8988T (cell line): Measurements from ENCODE around the gene UBASH3B.

ENCODE experiments used
- DNase-seq: peaks from one replicate; pipeline ENCODE4 v3.0.0; 2011

The UBASH3B gene

DNA sequence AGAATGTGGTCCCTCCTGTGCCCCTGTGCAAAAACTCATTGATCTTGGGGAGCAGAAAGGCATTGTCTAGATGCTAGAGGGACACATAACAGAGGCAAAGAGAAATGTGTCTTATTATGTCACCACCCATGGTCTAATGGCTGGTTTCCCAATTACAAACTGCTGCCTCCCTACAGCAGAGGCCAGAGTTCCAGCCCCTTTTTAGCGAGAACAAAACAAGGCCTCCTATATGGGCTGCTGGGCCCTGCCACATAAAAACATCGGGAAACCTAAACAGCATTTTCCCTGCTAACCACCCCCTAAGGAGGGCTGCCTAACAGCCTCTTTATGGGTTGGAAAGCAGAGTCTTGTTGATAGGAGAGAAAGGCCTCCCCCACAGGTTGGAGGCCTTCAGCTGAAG, 107.6 kb downstream of the UBASH3B start:
- DNase-seq, result no peak

DNA sequence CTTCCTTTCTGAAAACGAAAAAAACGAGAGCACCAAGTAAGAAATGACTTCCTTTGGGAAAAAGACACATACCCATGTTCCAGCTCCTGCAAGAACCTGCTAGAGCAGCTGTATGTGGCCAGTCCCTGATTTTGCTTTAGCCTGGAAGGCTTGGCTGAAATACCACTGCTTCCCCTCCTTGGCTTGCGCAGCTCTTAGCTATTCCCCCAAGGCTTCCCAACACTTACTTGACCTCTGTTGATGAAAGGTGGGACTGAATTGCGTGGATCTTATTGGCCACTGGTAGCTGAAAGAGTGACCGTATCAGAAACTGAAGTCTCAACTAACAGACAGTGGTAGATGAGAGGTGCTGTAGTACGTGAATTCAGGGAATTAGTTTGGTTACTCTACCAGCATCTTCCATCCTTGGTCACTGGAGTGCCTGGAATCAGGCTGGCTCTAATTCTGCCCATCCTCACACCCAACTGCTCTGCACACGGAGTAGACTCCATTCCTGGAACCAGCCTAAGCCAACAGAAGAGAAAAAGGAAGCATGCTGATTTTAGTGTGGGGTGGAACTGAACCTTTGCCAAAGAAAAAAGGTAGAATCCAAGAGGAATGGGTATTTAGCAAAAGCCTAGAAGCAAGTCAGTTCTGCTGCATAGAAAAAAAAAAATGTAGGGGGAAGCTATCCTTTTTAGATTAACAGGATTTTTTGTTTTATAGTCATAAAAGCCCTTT, 109.0 kb downstream of the UBASH3B start:
- DNase-seq, result no peak

DNA sequence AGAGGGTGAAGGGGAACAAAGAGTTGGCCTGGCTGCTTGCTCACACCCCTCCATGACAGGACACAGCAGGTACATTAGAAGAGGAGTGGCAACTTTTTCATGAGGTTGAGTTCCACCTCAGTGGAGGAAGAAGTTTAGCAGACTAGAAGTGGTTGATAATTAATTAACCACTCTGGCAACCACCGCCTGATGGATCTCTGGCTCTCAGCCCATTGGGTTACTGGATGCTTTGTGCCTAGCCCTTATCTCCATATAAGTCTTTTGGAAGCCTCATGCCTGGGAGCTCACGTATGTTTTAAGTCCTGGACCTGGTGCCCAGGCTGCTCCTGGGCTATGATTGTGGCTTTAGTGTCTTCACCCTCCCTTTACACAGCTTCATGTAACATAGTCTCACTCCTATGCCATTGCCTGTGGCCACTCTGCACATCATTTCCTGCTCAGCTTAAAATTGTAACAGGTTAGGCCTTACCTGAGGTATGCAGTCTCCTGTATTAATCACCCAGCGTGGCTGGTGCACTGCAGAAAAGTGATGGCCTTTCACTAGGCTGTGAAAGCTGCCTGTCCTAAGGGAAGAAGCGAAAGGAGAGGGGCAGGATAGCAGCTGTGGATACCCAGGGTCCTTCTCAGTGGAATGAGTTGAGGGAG, 110.1 kb downstream of the UBASH3B start:
- no peak for DNase-seq

DNA sequence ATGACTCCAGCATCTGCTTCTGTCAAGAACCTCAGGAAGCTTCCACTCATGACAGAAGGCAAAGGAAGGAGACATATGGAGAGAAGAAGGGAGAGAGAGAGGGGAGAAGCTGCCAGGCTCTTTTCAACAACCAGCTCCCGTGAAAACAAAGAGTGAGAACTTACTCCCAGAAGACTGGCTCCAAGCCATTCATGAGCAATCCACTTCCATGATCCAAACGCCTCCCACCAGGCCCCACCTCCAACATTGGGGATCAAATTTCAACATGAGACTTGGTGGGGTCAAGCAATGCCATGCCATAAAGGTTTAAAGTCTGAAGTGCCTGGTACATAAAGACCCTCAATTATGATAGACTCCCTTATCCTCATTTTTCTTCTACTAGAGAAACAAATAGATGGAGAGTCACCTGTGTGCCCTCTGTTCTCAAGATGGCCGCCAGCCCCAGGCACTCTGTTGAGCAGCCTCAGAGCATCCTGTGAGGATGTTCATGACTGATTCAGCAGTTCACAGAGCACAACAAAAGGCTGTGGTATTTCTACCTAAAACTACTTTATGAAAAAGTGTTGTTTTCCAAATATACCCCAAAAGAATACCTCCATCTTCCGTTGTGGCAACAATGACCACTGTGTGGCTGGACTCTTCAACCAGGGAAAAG, 113.7 kb downstream of the UBASH3B start:
- no peak for DNase-seq

DNA sequence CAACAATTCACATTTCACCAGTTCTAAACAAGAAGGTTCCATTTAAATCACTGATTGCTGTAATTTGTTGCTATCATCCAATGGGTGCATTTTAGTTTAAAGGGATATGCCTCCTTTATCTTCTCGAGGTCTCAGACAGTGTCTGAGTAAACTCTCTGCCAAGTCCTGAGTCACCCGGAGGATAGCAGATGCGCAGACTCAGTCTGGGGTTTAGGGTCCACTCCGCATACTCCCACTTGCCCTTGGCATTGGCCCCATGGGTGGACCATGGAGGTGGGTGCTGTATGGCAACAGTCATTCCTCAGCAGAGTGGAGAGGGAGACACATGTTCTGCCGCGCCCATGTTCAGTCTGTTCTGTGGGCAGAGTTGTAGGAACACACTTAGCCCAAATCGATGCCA, 117.4 kb downstream of the UBASH3B start:
- no peak for DNase-seq

DNA sequence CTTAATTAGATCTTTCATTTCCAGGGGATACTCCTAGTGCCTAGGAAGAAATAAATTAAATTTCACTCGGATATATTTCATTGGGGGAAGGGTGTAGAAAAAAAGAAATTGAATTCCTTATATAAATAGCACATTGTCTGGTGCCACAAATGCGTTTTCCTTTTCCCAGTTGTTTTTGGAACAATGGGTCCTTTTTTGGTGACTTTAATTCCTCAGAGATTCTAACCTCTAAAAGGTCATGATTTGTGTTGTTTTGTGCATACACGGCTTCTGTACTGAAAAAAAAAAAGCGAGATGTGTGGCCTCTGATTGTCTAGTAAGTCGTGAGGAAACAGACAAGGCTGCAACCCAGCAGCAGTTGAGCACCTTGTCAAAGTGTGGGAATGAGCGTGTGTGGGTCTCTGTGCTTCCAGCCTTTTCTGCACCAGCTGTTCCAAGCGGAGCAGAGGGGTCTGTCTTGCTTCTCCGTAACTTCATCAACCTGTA, 118.3 kb downstream of the UBASH3B start:
- no peak for DNase-seq

GRCh38 chr11:122775675-122776271, 120.3 kb downstream of the UBASH3B start:
- DNase-seq, result no peak

DNA sequence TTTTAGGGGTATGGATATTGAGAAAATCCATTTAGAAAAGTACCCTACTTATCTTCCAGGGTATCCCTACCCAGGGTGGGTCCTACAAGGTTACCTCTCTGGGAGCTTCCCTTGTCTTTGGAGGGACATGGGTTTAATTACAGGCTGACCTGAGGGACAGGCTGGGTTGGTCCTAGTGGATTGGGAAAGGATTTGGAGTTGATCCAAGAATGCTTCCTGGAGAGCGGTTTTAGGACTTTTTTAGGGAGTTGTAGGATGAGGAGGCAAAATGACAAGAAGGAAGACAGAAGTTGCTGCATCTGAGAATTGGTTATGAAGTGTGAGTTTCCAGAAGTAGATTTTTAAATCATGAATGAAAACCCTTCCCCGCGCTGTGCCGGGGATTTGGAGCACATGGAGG, 121.0 kb downstream of the UBASH3B start:
- DNase-seq, result no peak

GRCh38 chr11:122777343-122777742, 121.8 kb downstream of the UBASH3B start:
- DNase-seq, result no peak

DNA sequence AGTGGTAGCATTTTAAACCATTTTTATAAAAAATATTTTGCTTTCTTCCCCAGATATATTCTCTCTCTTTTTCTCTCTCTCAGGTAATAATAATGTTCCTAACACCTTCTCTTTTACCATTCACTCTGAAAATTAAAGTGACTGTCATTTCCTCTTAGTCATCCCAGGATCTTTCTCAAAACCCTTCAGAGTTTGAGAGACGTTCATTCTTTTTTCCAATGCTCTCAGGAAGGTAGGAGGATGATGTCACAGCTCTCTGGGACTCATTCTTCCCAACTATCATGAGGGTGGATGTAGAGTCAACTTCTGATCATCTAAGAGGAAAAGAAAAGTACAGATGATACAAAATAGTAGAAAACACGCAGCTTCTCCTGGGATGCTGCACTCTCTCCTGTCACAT, 122.6 kb downstream of the UBASH3B start:
- peak; percentile 38 for DNase-seq

GRCh38 chr11:122779047-122779629, 123.6 kb downstream of the UBASH3B start:
- DNase-seq, result no peak

GRCh38 chr11:122780296-122780949, 124.9 kb downstream of the UBASH3B start:
- DNase-seq, result no peak

DNA sequence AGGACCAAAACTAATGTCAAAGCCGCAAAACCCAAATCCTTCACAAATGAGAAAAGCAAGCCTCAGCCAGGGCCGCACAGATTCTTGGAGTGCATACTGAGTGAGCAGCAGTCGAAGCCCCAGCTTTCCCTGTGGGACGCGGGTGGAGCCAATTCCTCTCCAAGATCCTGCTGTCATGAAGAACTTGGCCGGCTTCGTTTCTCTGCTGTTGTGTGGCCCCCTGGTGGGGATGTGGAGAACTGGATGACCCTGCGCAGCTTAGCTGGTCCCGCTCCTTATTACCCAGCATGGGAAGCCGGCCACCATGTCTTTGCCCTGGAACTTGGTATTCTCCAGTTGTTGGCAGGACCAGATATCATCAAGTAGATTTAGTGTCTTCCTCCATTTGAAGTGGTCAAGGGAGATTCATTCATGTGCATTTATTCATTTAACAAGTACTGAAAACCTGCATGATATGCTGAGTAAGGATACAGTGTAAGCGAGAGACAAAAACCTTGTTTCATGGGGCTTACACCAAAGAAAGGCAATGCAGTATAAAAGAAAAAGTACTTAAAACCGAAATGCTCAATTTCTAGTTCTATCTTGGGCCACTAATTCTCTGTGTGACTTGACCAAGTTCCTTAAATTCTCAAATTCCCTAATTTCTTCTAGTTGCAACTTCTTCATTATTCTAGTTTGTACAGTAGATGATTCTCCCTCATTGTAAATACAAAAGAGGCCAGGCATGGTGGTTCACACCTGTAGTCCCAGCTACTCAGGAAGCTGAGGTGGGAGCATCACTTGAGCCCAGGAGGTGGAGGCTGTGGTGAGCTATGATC, 126.1 kb downstream of the UBASH3B start:
- peak; percentile 86 for DNase-seq

- DNase-seq, result no peak
Measured at GRCh38 chr11:122782222-122782621, 126.7 kb downstream of the UBASH3B start.

GRCh38 chr11:122784325-122784955, 128.9 kb downstream of the UBASH3B start:
- DNase-seq, result no peak

DNA sequence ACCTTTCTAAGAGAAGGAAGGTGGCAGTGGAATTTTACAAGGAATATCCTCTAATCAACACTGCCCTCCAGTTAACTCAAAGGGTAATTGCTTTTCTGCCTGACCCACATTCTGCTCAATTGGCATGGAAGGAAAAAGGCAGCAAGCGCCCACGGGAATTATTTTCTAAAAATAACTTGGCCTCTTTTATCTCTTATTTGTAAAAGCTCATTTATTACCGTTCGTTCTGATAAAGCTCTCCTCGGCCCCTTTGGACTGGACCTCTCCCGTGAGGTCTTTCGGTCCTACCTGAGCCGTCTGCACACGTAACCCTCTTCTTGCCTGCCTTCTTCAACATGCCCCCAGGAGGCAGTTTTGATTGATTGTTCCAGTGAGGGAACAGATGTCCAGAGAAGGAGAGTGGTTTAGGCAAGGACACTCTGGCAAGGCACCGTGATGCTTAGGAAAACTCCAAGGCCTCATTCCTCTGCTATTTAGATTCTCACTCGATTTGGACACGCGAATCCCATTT, 129.6 kb downstream of the UBASH3B start:
- DNase-seq, result no peak

DNA sequence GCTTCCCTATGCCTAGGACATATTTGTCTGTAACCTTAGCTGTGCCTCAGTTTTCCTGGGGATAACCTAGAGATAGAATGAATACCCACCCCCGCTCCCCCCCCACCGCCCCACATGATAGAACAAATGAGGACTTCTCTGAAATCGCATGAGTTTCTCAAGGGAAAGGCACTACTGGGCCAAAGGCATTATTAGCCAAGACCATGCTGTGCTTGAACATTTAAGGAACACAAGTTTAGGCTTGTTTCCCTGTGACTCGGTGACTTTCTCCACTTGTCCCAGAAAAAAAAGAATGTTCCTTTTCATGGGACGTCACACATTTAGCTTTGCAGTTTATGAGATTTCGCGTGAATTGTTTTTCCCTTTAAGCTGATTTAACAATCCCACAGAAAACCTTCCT, 131.4 kb downstream of the UBASH3B start:
- DNase-seq, result no peak

DNA sequence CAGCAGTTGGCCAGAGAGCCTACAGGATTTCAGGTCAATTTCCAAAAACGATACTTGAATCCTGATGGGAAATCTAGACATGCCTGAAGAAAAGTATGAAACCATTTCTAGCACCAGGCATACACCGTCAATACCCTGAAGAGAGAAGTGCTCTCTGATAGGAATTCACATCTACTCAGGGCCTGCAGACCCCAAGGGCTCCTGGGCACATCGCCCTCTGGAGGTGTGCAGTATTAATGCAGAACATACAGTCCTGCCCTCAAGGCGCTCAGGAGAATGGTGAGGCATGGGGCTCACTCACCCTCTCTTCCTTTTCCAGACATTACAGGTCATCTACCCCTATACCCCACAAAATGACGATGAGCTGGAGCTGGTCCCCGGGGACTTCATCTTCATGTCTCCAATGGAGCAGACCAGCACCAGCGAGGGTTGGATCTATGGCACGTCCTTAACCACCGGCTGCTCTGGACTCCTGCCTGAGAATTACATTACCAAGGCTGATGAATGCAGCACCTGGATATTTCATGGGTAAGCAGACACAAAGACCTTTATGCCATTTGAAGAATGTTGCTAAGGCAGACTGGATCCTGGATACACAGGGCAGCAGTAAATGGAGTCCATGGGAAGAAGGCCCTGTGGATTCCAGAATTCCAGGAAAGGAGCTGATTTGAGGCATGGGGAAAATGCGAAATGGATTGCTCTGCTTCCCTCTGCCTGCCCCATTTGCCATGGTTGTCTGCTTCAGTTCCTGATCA, 133.4 kb downstream of the UBASH3B start:
- DNase-seq, result no peak

- no peak for DNase-seq
Measured at GRCh38 chr11:122789907-122790306, 134.4 kb downstream of the UBASH3B start.

- DNase-seq, result no peak
Measured at GRCh38 chr11:122791411-122791810, 135.9 kb downstream of the UBASH3B start.
